SU-DHL-6 (cell line): ENCODE results near the gene MMP15.

Source experiments
- H2AFZ ChIP-seq: fragments of 200-600 bp; sonication (generic); 2 replicates; pipeline ENCODE4 v1.6.1; 2014; ENCODE audit warnings: low read depth, mild to moderate bottlenecking, moderate library complexity, mixed read lengths, antibody characterized with exemption, low read length; ENCODE audit not compliant: severe bottlenecking
- H3F3A ChIP-seq: fragments of 200-600 bp; shearing (Covaris generic); 2 replicates; pipeline ENCODE4 v1.6.0; 2016; ENCODE audit warnings: antibody characterized with exemption, mild to moderate bottlenecking; ENCODE audit not compliant: insufficient read depth
- H3K27ac ChIP-seq: fragments of 200-600 bp; sonication (generic); 2 replicates; pipeline ENCODE4 v1.5.1; 2016; ENCODE audit warnings: low read depth, mild to moderate bottlenecking, low read length, moderate library complexity, mixed read lengths
- H3K27me3 ChIP-seq: fragments of 200-600 bp; sonication (generic), shearing (Covaris generic); 2 replicates; pipeline ENCODE4 v1.6.0; 2014; ENCODE audit warnings: mild to moderate bottlenecking, low read length
- H3K36me3 ChIP-seq: fragments of 200-600 bp; sonication (generic); 2 replicates; pipeline ENCODE4 v1.6.1; 2014; ENCODE audit warnings: mild to moderate bottlenecking, low read length, mixed read lengths
- H3K4me2 ChIP-seq: fragments of 300-600, 200-600 bp; shearing (Covaris generic), sonication (generic); 2 replicates; pipeline ENCODE4 v1.6.0; 2014; ENCODE audit warnings: low read length, low read depth, mild to moderate bottlenecking; ENCODE audit not compliant: poor library complexity, severe bottlenecking
- H3K4me3 ChIP-seq: fragments of 200-600 bp; sonication (generic); 2 replicates; pipeline ENCODE4 v1.5.1; 2014; ENCODE audit warnings: antibody characterized with exemption, low read length, mild to moderate bottlenecking, mixed read lengths; ENCODE audit not compliant: insufficient read depth, poor library complexity, severe bottlenecking
- H3K79me2 ChIP-seq: fragments of 200-600 bp; sonication (generic); 2 replicates; pipeline ENCODE4 v1.6.1; 2014; ENCODE audit warnings: mild to moderate bottlenecking, low read length, moderate library complexity; ENCODE audit not compliant: insufficient read depth
- H3K9ac ChIP-seq: fragments of 200-600 bp; sonication (generic); 2 replicates; pipeline ENCODE4 v1.7.0; 2014; ENCODE audit warnings: mild to moderate bottlenecking, low read length
- H3K9me2 ChIP-seq: fragments of 200-600 bp; sonication (generic); replicated peaks from 2 replicates; pipeline ENCODE4 v1.6.1; 2014; ENCODE audit warnings: low read length; ENCODE audit not compliant: insufficient read depth
- H3K9me3 ChIP-seq: fragments of 200-600 bp; sonication (generic); 2 replicates; pipeline ENCODE4 v1.6.1; 2014; ENCODE audit warnings: low read length, mixed read lengths; ENCODE audit not compliant: insufficient read depth
- H4K20me1 ChIP-seq: fragments of 200-600 bp; sonication (generic); 2 replicates; pipeline ENCODE4 v1.6.1; 2014; ENCODE audit warnings: low read depth, mild to moderate bottlenecking, antibody characterized with exemption, low read length, moderate library complexity, mixed read lengths
- EZH2phosphoT487 ChIP-seq: fragments of 200-600 bp; sonication (generic), shearing (Covaris generic); conservative IDR thresholded peaks from 2 replicates; pipeline ENCODE4 v1.6.1; 2018; ENCODE audit warnings: mild to moderate bottlenecking, antibody characterized with exemption, low read length, moderate library complexity, mixed read lengths
- TF ChIP-seq, protein P1 (sequence below): fragments of 200-600 bp; sonication (generic); IDR thresholded peaks from one replicate; pipeline ENCODE4 v1.5.1; 2017; ENCODE audit warnings: antibody characterized with exemption, mild to moderate bottlenecking, low read length, moderate library complexity; ENCODE audit not compliant: insufficient read depth, poor library complexity, severe bottlenecking

The MMP15 gene

DNA sequence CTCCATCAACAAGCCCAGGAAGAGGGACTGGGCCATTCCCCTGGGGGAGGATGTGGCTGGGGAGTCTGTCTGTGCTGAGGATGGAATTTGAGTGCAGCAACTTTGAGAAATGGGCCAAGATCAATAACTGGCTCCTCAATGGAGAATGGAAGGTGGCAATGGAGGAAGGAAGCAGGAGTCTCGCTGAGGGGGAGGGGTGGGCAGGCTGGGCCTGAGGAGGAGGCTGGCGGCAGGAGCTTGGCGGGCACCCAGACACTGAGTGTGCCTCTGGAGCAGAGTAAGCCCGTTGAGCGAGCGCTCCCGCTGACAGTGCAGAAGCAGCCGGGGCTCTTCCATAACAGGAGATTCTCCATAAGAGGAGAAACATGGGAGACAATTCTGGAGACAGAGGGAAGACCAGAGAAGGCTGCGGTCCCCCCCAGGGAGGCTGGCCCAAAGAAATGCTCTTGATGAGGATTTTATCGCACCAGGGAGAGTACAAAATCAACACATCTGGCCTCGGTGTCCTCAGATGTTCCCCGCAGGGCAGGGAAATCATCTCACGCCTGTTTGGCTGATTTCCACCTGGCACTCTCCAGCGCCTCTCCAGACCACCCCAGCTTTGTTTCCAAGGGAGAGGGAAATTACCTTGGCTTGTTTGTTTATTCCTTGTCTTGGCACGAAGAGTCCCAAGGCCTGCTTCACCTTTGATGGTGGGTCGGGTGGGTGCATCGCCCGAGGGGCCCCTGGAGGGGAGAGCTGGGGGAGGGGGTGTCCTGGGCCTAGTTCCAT lies 2.8 kb upstream of the MMP15 start:
- Histone ChIP-seq H4K20me1 (no peaks in the 10 kb centered on the region), H3F3A (no peaks in the 10 kb centered on the region), H3K9ac (no peak overlapping the region), H3K9me3 (no peaks in the 10 kb centered on the region), H3K36me3 (no peaks in the 10 kb centered on the region), H3K79me2 (no peaks in the 10 kb centered on the region), H3K4me2 (no peak overlapping the region), H2AFZ (no peak overlapping the region), H3K9me2 (no peaks in the 10 kb centered on the region), H3K27ac (no peak overlapping the region), H3K4me3 (no peak overlapping the region), H3K27me3 (no peaks in the 10 kb centered on the region)
- TF ChIP-seq, protein P1, sequence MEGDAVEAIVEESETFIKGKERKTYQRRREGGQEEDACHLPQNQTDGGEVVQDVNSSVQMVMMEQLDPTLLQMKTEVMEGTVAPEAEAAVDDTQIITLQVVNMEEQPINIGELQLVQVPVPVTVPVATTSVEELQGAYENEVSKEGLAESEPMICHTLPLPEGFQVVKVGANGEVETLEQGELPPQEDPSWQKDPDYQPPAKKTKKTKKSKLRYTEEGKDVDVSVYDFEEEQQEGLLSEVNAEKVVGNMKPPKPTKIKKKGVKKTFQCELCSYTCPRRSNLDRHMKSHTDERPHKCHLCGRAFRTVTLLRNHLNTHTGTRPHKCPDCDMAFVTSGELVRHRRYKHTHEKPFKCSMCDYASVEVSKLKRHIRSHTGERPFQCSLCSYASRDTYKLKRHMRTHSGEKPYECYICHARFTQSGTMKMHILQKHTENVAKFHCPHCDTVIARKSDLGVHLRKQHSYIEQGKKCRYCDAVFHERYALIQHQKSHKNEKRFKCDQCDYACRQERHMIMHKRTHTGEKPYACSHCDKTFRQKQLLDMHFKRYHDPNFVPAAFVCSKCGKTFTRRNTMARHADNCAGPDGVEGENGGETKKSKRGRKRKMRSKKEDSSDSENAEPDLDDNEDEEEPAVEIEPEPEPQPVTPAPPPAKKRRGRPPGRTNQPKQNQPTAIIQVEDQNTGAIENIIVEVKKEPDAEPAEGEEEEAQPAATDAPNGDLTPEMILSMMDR = no peak
- TF ChIP-seq EZH2phosphoT487 = no peak

DNA sequence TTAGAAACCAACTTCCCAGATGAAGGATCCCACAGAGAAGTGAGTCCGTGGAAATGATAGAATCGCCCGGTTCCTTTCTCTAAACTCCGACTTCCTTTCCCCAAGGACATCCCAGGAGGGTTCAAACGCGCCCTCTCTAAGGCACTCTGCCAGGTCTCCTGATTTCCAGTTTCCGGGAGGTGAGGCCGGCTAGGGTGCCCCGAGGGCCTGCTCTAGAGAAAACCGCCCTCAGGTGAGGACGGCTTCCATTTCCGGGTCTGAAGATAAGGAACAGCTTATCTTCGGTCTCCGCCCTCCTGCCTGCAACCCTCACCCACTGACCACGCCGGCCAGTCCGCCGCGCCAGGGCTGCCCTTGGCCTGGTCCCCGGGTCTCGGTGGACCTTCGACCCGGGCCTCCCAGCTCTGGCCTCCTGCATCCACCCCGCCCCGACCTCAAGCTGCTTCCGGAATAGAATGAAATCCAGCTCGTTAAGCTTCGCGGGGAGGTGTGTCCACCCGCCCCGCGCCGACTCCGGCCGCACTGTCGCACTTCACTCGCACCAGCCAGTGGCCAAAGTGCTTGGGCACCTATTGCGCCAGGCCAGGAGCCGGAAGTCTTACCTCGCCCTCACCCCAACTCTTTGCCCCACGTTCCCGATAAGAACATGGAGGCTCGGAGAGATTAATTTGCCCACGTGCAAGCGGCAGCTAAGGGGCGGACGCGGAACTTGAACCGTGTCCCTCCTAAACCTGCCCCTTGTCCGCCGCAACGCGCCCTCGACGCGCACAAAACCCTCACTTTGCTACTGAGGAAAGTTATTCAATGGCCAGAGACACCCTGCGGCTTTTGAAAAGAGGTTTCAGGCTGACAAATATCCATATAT lies 836 bp upstream of the MMP15 start:
- Histone ChIP-seq H3K27ac (no peak overlapping the region), H3K9ac (peak overlapping the region; percentile 38), H3K9me2 (no peaks in the 10 kb centered on the region), H3K4me3 (peak overlapping the region; percentile 63), H3K27me3 (no peaks in the 10 kb centered on the region), H3K36me3 (no peaks in the 10 kb centered on the region), H3K79me2 (no peaks in the 10 kb centered on the region), H3K9me3 (no peaks in the 10 kb centered on the region), H4K20me1 (no peaks in the 10 kb centered on the region), H3K4me2 (peak overlapping the region; percentile 85), H2AFZ (peak overlapping the region; percentile 91), H3F3A (no peaks in the 10 kb centered on the region)
- no peak for TF ChIP-seq EZH2phosphoT487
- TF ChIP-seq, protein P1 = no peak

DNA sequence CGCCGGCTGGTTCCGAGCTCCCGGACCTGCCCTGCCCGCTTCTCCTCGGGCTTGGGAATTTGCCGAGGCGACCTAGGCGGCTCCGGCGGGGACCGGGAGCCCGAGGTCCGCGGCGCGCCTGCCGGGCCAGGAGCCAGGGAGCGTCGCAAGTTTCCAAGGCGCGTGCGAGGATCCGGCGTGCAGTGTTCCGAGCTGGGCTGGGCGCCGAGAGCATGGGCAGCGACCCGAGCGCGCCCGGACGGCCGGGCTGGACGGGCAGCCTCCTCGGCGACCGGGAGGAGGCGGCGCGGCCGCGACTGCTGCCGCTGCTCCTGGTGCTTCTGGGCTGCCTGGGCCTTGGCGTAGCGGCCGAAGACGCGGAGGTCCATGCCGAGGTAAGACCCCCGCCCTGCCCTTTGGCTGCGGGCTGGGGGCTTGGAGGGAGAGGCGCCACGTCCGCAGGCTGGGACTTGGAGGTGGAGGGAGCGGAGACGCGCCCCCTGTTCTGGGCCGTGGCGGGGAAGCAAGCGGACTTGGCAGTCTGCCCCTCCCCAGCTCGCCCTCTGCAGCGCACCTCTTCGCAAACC lies 668 bp downstream of the MMP15 start:
- H4K20me1 ChIP-seq = no peaks in the 10 kb centered on the region
- H3K9ac ChIP-seq = peak overlapping the region; percentile 38
- H3K9me3 ChIP-seq = no peaks in the 10 kb centered on the region
- no peak for TF ChIP-seq EZH2phosphoT487
- TF ChIP-seq, protein P1 = no peak
- H3K79me2 ChIP-seq = no peaks in the 10 kb centered on the region
- peak overlapping the region; percentile 85 for H3K4me2 ChIP-seq
- no peak overlapping the region for H2AFZ ChIP-seq
- H3K4me3 ChIP-seq = peak overlapping the region; percentile 63
- no peak overlapping the region for H3K27ac ChIP-seq
- no peaks in the 10 kb centered on the region for H3F3A ChIP-seq
- H3K36me3 ChIP-seq = no peaks in the 10 kb centered on the region
- H3K9me2 ChIP-seq = no peaks in the 10 kb centered on the region
- no peaks in the 10 kb centered on the region for H3K27me3 ChIP-seq
